GM12873 (cell line): ENCODE results near the gene ATG2A.

Experiments
- CTCF ChIP-seq: IDR thresholded peaks from 2 replicates; pipeline ENCODE4 v1.5.1; 2012; ENCODE audit warnings: low read depth, mild to moderate bottlenecking, moderate library complexity, low read length, control low read depth; ENCODE audit not compliant: insufficient read depth; ENCODE audit errors: missing control alignments

Gene ATG2A

DNA sequence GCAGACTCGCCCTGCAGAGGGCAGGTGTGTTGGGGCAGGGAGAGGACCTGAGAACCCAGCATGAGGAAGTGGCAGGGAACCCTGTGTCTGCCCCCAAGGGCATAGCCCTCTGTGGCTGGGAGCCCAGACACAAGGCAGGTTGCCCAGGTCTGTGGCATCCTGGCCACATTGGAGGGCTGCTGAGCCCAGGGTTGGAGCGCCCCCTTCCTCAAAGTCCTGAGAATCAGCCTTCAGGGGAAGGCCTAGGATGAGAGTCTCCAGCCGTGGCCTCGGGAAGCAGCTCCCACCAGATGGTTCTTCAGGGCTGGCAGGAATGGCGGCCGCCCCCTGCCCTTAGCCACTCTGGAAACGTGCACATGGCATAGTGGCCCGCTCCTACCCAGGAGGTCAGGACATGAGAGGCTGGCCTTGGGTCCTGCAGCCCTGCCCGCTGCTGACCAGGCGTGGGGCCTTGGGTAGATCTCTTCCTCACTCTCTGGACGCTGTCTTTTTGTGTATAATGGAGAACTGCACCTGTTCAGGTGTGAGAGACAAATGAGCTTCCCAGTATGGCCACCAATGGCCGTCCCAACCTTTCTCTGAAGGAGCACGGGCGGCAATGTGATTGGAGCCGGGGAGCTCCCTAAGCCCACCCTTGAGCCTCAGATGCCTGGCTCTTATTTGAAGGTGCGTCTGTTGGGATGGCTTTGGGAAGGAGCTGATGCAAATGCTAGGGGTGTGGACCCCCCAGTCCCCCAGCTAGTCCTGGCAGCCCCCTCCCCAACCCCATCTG, 68.0 kb downstream of the ATG2A start:
- TF ChIP-seq CTCF = peak; percentile 26

DNA sequence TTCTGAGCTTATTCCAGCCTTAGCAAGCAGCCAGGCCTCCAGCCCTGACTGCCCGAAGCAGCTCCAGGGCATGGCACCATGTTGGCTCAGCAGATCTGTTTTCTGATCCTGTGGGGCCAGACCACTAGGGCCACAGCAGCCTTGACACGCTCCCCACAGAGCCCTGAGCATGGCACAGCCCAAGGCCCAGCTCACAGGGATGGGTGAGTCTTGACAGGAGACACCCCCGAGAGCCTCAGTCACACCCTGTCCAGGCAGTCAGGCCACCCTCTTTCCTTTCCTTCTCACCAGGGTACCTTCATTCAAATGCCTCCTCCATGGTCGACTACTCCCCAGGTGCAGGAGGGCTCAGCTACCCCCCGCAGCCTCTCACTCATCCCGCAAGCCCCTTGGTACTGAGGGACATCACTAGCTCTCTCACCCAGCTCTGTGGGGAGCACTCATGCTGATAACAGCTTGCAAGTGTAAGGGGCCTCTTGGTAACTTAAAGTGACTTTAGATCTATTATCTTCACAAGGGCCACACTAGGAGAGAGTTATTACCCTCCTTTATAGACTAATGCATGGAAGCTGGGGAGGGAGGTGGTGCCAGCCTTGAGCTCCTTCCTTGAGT, 68.7 kb downstream of the ATG2A start:
- no peak for TF ChIP-seq CTCF

DNA sequence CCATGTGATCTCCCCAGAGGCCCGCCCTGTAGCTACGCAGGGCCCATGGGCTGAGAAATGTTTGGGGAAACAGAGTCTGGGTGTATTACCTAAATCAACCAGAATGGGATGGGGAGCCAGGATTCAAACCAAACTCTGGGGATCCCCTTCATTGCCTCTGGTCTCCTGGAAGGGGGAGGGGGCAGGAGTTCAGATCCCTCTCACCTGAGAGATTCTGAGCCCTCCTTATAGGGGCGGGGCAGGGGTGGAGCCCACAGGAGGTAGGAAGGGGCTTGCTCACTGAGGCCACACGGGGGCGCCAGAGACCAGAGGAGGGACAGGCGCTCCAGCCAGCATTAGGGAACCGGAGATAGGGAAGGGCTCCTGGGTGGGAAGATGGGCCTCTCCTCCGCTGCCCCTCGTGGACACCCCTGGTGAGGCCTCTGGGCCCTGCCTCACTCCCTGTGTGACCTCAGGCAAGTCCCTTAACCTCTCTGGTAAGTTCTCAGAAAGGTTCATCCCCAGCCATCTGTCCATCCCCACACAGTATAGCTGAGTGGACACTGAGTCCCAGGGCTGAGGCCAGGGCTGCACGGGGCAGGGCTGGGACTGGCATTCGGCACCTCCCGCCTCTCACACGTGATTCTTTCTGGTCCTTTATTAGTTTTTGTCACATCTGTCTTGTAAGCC, 69.9 kb downstream of the ATG2A start:
- peak; percentile 94 for TF ChIP-seq CTCF

DNA sequence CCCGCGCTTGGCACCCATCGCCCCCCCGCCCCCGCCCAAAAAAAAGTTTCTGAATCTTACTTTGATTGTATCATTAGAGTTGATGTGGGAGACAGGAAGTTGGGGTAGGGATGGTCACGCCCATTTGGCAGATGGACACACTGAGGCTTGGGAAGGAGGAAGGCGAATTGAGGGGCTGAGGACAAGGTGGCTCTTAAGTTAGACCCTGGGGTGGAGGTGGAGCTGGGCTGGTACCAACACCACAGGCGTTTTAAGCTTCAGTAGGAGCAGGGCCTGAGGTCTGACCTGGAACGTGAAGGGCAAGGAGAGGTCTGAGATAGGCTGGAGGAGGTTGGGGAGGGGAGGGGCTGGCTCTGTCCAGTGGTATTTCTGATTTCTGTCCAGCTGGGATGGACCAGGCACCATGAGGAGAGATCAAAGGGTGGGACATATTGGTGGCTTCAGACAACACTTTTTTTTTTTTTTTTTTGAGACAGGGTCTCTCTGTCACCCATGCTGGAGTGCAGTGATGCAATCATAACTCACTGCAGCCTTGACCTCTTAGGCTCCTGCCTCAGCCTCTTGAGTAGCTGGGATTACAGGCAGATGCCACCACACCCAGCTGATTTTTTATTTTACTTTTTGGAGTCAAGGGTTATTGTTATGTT, 71.8 kb downstream of the ATG2A start:
- TF ChIP-seq CTCF = no peak
